ENCODE measurements around the gene FAM200A.

- no peak for TF ChIP-seq CTCF (IDR thresholded peaks at IDR 0.05)
- no peak for TF ChIP-seq EZH2phosphoT487 (IDR thresholded peaks at IDR 0.05)
Observed at GRCh38 chr7:99554939-99555338, 3.0 kb upstream of the FAM200A start.
